Measurements from ENCODE around the gene TSEN2. TPM values are rescaled to one million over a fixed set of nuclear protein-coding genes. Genes with fewer than 3 reads are reported as not detected.

The TSEN2 gene
- total and polyA plus RNA-seq, 11 donors = 14.3 to 22.3 (median 18.4) TPM

DNA sequence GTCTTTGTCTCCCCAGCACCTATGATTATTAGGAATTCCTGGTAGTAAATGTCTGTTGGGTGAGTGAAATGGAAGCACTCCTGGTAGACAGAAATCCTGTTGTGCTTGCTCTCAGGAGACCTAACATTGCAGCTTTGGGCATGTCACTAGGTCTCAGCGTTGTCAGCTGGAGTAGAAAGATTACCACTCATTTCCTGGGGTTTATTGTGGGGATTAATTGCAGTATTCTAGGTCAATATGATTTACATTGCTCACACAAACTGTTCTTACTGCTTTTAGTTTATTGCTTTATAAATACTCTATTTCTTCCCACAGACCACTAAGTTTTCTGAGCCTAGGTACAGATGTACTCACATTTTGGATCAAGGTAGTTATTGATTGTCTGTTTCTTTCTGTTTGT lies 5.1 kb downstream of the TSEN2 start:
- TF ChIP-seq POLR2A (IDR thresholded peaks at IDR 0.05) = no peak
- TF ChIP-seq, protein P1, sequence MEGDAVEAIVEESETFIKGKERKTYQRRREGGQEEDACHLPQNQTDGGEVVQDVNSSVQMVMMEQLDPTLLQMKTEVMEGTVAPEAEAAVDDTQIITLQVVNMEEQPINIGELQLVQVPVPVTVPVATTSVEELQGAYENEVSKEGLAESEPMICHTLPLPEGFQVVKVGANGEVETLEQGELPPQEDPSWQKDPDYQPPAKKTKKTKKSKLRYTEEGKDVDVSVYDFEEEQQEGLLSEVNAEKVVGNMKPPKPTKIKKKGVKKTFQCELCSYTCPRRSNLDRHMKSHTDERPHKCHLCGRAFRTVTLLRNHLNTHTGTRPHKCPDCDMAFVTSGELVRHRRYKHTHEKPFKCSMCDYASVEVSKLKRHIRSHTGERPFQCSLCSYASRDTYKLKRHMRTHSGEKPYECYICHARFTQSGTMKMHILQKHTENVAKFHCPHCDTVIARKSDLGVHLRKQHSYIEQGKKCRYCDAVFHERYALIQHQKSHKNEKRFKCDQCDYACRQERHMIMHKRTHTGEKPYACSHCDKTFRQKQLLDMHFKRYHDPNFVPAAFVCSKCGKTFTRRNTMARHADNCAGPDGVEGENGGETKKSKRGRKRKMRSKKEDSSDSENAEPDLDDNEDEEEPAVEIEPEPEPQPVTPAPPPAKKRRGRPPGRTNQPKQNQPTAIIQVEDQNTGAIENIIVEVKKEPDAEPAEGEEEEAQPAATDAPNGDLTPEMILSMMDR (IDR thresholded peaks at IDR 0.05) = no peak
- Histone ChIP-seq H3K27me3 (no peaks in the 10 kb centered on the region), H3K4me3 (no peak overlapping the region), H3K27ac (no peak overlapping the region), H3K36me3 (peaks cover 0 to 46% (median 31%) of the 10 kb centered on the region in 9 donors), H3K9me3 (no peaks in the 10 kb centered on the region), H3K4me1 (peaks cover 0 to 19% (median 10%) of the 10 kb centered on the region in 12 donors)
- intact Hi-C loops (cut with DNase I) = loop anchor here in 1 of 10 donors (10.0 kb wide), 1 partner anchor 175 kb away; the partner anchor contains the start of gene RAF1
- WGBS, 4 donors = 61 to 67% (median 64%) methylated on average over 1 of the region's 1 CpG
- DNase-seq (no peak), ATAC-seq (no peak)

DNA sequence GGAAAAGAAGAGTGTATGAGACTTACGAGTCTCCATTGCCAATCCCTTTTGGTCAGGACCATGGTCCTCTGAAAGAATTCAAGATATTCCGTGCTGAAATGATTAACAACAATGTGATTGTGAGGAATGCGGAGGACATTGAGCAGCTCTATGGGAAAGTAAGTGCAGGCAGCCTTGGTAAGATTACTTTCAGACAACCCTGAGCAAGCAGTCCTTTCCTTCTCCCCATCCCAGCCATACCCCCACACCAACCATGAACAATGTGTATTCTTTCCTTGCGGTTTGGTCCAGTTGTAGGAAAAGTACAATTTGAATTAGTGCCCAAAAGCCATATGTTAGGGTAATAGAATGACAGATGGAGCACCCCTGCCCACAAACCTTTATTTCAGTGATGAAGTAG lies 5.6 kb downstream of the TSEN2 start:
- Histone ChIP-seq H3K27me3 (no peaks in the 10 kb centered on the region), H3K4me3 (no peak overlapping the region), H3K36me3 (peaks cover 0 to 51% (median 36%) of the 10 kb centered on the region in 9 donors), H3K9me3 (no peaks in the 10 kb centered on the region), H3K27ac (no peak overlapping the region), H3K4me1 (peaks cover 0 to 19% (median 9%) of the 10 kb centered on the region in 12 donors)
- WGBS, 4 donors = 67 to 74% (median 72%) methylated on average over 4 of the region's 4 CpGs
- ATAC-seq (no peak), DNase-seq (no peak)
- no peak for TF ChIP-seq POLR2A (IDR thresholded peaks at IDR 0.05)
- TF ChIP-seq, protein P1 (IDR thresholded peaks at IDR 0.05) = no peak
- intact Hi-C loops (cut with DNase I) = loop anchor here in 2 of 10 donors (10.0 kb wide), 2 partner anchors 175 to 315 kb away; partner anchors contain the start of gene RAF1 (in 1 of the 2)

DNA sequence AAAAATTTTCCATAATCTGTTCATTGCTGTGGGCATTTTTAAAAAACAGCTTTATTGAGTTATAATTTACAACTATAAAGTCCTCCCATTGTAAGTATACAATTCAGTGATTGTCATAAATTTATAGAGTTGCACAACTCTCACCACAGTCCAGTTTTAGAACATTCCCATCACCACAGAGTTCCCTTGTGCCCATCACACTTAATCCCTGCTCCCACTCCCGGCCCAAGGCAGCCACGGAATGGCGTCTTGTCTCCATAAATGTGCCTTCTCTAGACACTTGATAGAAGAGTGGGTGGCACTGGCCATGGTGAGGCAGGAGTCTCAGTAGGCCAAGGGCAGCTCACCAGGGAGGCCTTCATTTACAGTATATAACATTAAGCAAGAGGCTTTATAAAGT lies 6.3 kb downstream of the TSEN2 start:
- intact Hi-C loops (cut with DNase I) = loop anchor here in 1 of 10 donors (10.0 kb wide), 1 partner anchor 314 kb away; no protein-coding TSS in a partner anchor
- Histone ChIP-seq H3K4me1 (peaks cover 0 to 12% (median 2%) of the 10 kb centered on the region in 12 donors), H3K4me3 (no peak overlapping the region), H3K27me3 (no peaks in the 10 kb centered on the region), H3K36me3 (peaks cover 0 to 57% (median 42%) of the 10 kb centered on the region in 9 donors), H3K27ac (no peak overlapping the region), H3K9me3 (no peaks in the 10 kb centered on the region)
- TF ChIP-seq POLR2A (IDR thresholded peaks at IDR 0.05) = no peak
- TF ChIP-seq, protein P1 (IDR thresholded peaks at IDR 0.05) = no peak
- WGBS, 4 donors = 87 to 94% (median 93%) methylated on average over 3 of the region's 3 CpGs
- ATAC-seq (no peak), DNase-seq (no peak)

DNA sequence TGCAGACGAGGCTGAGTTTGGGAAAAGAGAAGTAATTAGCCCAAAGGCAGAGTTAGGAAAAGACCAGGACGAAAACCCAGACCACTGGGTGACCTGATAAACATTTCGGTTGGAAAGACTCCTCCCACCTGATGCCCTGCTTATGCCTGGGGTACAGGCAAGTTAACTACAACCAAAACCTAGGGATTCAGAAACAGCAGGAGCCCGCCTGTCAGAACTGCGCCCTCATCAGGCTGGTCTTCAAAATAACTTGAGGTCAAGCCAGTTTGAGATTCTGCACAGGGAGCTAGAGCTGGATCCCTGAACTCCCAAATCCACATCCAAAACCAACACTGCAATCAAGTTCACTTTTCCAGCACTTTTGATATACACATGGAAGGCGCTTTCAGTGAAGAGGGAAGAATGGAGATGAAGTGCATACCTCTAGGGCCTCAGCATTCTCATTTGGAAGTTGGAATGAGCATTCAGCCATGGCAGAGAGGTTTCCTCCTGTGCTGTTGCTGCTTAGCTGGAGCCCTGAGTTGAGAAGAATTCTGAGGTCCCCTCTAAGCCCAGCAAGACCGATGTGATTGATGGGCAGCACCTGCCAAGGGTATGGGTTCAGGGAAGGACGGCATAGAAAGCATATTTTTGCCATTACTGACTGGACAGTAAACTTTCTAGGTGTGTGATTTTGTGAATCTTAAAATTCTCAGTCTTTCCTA lies 11.6 kb downstream of the TSEN2 start:
- Histone ChIP-seq H3K9me3 (no peaks in the 10 kb centered on the region), H3K4me1 (no peaks in the 10 kb centered on the region), H3K27me3 (no peaks in the 10 kb centered on the region), H3K36me3 (peaks cover 0 to 97% (median 86%) of the 10 kb centered on the region in 9 donors), H3K4me3 (no peak overlapping the region), H3K27ac (no peak overlapping the region)
- ATAC-seq (no peak), DNase-seq (no peak)
- intact Hi-C loops (cut with DNase I) = loop anchor here in 1 of 10 donors (10.0 kb wide), 1 partner anchor 309 kb away; no protein-coding TSS in a partner anchor
- 86 to 94% (median 93%) methylated on average over 8 of the region's 8 CpGs for WGBS, 4 donors
- TF ChIP-seq POLR2A (IDR thresholded peaks at IDR 0.05) = no peak
- TF ChIP-seq, protein P1 (IDR thresholded peaks at IDR 0.05) = no peak
